ENCODE results near the gene IER3.

DNA sequence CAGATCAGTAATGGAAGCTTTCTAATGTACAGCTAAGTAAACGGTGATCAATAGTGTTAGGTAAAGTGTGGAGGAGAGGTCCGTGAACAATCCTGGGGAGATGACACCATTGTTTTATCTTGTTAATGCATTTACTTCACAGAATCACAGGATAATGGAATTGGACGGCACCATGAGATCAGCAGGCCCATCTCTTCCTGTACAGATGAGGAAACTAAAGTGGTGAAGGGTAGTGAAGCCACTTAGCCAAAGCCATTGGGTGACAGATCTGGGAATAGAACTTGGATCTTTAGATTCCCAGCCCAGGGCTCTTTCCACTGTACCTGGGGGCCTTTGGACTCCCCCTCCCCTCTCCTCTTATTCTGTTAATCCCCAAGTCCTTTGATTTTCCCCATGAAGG lies 26.2 kb upstream of the IER3 start:
- TF ChIP-seq EZH2 (IDR thresholded peaks at IDR 0.05; ENCODE audit: low read depth, low read length, severe bottlenecking), result no peak
- TF ChIP-seq, protein P1, sequence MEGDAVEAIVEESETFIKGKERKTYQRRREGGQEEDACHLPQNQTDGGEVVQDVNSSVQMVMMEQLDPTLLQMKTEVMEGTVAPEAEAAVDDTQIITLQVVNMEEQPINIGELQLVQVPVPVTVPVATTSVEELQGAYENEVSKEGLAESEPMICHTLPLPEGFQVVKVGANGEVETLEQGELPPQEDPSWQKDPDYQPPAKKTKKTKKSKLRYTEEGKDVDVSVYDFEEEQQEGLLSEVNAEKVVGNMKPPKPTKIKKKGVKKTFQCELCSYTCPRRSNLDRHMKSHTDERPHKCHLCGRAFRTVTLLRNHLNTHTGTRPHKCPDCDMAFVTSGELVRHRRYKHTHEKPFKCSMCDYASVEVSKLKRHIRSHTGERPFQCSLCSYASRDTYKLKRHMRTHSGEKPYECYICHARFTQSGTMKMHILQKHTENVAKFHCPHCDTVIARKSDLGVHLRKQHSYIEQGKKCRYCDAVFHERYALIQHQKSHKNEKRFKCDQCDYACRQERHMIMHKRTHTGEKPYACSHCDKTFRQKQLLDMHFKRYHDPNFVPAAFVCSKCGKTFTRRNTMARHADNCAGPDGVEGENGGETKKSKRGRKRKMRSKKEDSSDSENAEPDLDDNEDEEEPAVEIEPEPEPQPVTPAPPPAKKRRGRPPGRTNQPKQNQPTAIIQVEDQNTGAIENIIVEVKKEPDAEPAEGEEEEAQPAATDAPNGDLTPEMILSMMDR (IDR thresholded peaks at IDR 0.05; ENCODE audit: control extremely low read depth in 1 of 3, insufficient read depth in 1 of 3, low read depth in 1 of 3, low read length in 3 of 3), result no peak
- no peak for TF ChIP-seq SIX5 (IDR thresholded peaks at IDR 0.05; ENCODE audit: low read depth, low read length)
- no peak for TF ChIP-seq POLR2A (IDR thresholded peaks at IDR 0.05; ENCODE audit: control extremely low read depth in 1 of 2, low read depth in 2 of 2, low read length in 2 of 2)
- TF ChIP-seq CHD1 (IDR thresholded peaks at IDR 0.05; ENCODE audit: low read depth, low read length), result no peak
- no peak for TF ChIP-seq TAF1 (IDR thresholded peaks at IDR 0.05; ENCODE audit: low read depth, low read length)
